ENCODE results near the gene SYNCRIP.
"Not testable (repeated sequence)": the region's sequence is repeated elsewhere in the genome, so short reads cannot be mapped to it uniquely, and the experiment has no call there.

The SYNCRIP gene

DNA sequence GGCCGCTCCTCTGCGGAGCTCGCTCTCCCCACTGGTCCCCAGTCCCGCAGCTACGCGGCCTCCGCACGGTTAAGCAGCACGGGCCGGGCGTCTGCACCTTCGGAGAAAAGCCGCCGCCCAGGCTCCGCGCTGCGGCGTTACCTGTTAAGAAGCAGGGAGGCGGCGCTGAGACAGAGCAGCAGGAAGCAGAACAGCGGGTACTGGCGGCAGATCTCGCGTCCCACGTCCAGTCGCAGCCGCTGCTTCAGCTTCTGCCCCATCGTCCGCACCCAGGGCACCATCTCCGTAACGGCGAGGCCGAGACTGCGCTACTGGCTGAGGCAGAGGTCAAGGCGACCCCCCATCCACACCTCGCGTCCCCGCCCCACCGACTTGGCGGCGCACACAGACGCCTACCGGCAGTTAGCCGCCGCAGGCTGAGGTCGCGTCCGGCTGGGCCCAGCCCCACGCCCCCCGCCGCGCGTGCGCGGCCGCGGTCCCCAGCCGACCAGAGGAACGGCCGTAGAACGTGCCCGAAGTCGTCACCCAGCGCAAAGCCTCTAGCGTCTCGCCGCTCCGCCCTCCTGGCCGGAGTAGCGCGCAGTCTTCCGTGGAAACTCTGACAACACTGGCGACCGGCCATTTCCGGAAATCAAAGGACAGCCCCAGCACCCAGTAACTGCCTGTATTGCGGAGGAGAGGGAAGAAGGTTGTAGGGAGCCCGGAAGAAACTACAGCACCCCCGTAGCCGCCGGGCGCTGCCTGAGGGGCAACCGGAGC is 49.1 kb downstream of the SYNCRIP start, which contains the start of gene SNX14:
TSS of gene SNX14 (minus strand) at position 421 of the 759 bp plus-strand sequence. CDS start at position 281, 140 bp downstream.
- DNase-seq = peak; percentile 78

DNA sequence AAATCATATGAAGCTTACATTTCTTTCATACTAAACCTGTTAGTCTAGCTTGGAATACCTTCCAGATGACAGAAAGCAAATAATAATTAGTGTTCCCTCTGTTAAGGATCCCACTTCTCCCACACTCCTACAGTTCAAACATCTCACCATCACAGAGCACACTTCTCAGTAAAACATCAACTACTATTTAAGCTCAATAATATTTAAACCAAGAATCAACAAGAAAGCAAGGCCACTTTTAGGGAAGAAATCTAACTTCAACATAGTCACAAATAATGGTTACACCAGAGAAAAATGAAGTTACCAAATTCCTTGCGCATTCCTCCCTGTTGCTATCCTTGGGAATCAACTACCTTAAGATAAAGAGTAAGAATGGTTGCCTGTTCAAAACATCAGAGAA is 50.7 kb downstream of the SYNCRIP start:
- DNase-seq = no peak

DNA sequence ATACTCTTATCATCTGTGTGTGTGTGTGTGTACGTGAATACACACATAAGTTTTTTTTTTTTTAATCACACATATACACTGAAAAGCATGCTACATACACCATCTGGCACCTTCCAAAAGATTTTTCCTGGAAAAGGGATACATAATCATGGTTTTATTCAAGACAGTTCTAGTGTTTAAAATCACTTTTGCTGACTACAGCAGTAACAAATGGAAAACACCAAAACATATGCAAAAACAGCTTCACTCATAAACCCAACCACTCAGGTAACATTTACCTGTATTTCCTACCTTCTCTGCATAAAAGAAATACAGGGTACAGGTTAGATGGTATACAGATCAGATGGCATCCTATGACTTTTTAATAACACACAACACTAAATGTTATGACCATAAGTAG is 51.5 kb downstream of the SYNCRIP start:
- DNase-seq = no peak

DNA sequence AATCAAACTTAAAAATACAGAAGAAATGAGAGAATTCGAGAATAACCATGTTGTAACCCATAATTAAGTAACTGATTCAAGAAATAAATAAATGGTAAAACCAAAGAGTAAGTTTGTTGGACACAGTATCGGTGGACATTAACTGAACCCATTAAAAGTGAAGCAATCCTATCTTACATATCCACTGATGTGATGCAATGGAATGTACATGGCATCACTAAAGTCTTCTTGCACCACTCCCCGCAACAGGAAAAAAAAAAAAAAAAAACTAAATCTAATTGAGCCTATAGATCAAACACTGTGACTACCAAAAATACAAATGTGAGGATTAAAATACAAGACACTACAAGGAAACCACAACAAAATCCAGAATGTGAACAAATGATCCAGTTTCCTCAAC is 56.9 kb downstream of the SYNCRIP start:
- no peak for DNase-seq

DNA sequence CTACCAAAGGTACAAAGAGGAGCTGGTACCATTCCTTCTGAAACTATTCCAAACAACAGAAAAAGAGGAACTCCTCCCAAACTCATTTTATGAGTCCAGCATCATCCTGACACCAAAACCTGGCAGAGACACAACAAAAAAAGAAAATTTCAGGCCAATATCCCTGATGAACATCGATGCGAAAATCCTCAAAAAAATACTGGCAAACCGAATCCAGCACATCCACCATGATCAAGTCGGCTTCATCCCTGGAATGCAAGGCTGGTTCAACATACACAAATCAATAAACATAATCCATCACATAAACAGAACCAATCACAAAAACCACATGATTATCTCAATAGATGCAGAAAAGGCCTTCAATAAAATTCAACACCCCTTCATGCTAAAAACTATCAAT is 59.9 kb downstream of the SYNCRIP start:
- DNase-seq = not testable (repeated sequence)

DNA sequence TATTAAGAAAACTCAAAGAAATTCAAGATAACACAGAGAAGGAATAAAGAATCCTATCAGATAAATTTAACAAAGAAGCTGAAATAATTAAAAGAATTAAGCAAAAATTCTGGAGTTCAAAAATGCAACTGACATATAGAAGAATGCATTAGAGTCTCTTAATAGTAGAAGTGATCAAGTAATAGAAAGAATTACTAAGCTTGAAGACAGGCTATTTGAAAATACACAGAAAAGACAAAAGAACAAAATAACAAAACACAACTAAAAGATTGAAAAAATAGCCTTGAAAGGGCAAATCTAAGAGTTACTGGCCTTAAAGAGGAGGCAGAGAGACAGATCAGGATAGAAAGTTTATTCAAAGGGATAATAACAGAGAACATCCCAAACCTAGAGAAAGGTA is 61.1 kb downstream of the SYNCRIP start:
- no peak for DNase-seq

DNA sequence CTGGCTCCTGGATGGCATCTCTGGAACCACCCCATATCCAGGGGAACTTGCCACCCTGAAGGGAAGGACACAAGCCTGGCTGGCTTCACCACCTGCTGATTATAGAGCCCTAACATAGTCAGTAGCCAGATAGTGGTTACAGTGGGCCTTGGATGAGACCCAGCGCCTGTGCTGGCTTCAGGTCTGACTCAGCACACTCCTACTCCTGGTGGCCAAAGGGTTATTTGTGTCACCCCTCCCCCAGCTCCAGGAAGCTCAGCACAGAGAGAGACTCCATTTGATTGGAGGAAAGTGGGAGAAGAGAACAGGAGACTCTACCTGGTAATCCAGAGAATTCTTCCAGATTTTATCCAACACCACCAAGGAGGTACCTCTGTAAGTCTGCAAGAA is 61.8 kb downstream of the SYNCRIP start:
- no peak for DNase-seq

DNA sequence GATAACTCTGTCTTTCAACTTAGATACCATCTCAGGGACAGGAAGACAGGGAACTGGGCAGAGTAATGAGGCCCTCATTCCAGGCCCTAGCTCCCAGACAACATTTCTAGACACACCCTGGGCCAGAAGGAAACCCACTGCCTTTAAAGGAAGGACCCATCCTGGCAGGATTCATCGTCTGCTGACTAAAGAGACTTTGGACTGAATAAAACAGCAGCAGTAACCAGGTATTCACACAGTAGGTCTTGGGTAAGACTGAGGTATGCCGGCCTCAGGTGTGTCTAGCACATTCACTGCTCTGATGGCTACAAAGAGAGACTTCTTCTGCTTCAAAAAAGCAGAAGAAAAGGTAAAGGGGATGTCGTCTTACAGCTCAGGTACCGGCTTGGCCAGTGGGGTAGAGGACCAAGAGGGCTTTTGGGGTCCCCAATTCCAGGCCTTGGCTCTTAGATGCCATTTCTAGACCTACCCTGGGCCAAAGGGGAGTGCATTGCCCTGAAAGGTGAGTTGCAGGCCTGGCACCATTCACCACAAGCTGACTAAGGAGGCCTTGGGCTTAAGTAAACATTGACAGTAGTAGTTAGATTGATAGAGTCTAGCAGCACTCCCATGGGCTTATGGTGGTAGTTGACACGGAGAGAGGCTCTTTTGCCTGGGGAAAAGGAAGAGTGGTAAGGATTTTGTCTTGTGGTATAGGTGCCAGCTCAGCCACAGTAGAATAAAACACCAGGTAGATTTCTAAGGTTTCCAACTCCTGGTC is 62.4 kb downstream of the SYNCRIP start:
- no peak for DNase-seq

DNA sequence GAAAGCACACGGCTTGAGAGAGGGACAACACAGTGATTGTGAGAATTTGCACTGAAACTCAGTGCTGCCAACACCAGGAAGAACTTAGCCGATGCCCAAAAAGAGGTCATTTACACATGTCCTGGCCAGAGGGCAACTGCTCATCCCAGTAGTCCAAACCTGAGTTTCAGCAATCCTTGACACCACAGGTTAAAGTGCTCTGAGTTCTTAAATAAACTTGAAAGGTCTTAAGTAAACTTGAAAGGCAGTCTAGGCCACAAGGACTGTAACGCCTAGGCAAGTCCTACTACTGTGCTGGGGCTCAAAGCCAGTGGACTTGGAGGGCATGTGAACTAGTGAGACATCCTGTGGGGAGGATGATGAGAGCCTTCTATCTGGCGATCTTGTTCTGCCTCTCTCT is 63.1 kb downstream of the SYNCRIP start:
- no peak for DNase-seq

DNA sequence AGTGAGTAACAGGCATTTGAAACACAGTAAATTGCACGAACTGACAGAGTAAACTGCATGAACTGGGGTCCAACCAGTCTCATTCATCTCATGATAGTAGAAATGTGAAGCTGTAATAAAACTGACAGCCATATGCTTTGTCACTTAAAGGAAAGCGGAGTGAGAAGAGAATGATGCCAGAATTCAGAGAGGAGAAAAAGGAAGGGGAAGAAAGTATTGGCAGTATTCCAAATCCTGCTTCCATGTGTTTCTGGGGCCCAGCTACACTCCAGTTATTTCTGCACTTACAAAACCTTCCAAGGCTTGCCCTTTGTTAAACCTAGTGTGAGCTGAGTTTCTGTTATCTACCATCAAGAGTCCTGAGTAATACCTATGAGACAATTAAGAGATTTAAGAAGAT is 66.2 kb downstream of the SYNCRIP start:
- DNase-seq = no peak

DNA sequence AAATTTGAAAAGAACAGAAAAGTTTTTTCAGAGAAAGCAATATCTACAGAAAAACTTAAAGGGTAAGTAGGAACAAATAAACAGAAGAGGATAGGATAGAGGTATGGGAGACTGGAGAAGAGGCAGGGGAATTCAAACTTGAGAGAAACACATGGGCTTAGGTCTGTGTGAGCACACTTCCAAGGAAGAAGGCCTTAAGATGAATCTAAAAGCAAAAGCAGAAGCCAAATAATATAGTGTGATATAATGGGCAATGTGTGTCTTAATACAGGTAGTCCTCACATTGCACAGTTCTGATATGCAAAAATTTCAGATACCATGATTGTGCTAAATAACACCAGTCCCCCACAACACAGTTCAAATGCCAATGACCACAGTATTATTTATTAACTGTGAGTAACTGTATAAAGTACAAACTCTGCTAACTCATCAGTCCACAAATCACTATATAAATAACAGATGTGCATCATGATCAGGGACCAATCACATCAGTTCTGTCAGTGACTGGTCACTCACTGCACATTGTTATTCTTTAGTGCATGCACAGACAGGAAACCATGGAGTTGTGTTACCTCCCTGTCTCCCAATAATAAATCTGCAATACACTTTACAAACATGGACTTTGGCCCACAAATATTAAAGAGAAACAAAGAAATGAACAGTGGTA is 67.6 kb downstream of the SYNCRIP start:
- no peak for DNase-seq

DNA sequence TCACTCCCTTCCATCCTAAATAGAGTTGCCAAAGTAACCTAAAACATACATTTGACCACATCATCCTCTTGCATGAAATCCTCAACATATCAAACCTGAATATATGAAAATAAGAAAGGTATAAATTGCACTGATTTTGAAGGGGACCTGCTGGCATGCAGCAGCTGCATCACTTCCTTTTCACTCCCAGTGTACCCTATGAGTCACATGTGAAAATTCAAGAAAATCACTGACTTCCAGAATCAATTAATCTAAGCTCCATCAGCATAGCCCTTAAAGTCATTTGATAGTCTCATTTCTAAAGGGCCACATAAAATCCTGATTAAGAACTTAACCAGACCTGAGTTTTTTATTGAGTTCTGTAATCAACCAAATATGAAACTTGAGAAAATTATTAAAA is 73.4 kb downstream of the SYNCRIP start:
- DNase-seq = no peak

DNA sequence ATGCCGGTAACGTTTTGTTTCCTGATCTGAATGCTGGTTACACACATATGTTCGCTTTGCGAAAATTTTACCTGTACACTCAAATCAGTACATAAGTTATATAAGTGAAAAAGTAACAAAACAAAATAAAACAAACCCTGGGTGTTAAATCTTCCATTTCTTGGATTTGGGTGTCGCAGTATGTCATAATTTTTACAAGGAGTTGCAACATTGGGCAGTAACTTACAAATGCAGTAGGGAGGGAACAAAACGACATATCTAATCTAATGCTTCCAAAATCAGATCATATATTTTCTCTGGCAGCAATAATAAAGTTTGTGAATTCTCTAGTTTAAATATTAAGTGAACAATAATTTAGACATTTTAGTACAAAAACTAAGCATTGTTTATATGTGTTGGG is 74.3 kb downstream of the SYNCRIP start:
- DNase-seq = no peak

DNA sequence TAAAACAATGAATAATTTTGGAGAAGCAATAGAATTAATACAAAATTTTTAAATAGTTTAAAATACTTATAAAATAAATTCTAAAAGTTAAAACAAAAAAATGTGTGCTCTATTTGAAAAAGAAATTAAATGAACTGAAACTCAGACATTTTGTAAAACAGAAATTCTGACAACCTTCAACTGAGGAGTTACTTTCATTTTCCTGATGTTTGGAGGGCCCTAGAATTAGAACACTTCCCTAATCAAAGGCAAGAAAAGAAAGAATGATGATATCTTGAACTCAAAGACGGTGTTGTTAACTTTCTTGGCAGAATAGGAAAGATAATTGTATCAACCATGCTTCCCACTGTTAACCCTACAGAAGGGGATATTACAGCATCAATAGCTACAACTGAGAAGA is 77.0 kb downstream of the SYNCRIP start:
- DNase-seq = no peak

DNA sequence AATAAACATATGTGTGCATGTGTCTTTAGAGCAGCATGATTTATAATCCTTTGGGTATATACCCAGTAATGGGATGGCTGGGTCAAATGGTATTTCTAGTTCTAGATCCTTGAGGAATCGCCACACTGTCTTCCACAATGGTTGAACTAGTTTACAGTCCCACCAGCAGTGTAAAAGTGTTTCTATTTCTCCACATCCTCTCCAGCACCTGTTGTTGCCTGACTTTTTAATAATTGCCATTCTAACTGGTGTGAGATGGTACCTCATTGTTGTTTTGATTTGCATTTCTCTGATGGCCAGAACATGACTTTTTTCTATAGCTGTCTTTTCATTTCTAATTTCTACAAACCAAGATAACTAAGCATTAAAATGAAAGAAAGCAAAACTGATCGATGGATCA is 78.5 kb downstream of the SYNCRIP start:
- not testable (repeated sequence) for DNase-seq
